HG03039 (cell line): ENCODE measurements around the gene ELMO2.

Source experiments
- ATAC-seq: cut with Tn5 transposase; IDR thresholded peaks from one replicate; pipeline ENCODE4 v1.9.1; 2021; ENCODE audit warnings: mild to moderate bottlenecking, moderate library complexity; ENCODE audit not compliant: unreplicated experiment

The ELMO2 gene

GRCh38 chr20:46406200-46406985 is at the start of gene ELMO2:
TSS of gene ELMO2 (minus strand) at chr20:46406615. CDS start at chr20:46394482, 12,133 bp downstream.
- ATAC-seq = peak; percentile 80

- ATAC-seq = no peak
Measured at GRCh38 chr20:46455729-46456128, 49.3 kb upstream of the ELMO2 start.

- no peak for ATAC-seq
Measured at GRCh38 chr20:46446851-46447250, 40.4 kb upstream of the ELMO2 start.

- no peak for ATAC-seq
Measured at GRCh38 chr20:46439837-46440236, 33.4 kb upstream of the ELMO2 start.

GRCh38 chr20:46438156-46438750 is 31.8 kb upstream of the ELMO2 start:
- no peak for ATAC-seq

- no peak for ATAC-seq
Measured at GRCh38 chr20:46435146-46435545, 28.7 kb upstream of the ELMO2 start.

- no peak for ATAC-seq
Measured at GRCh38 chr20:46434597-46434996, 28.2 kb upstream of the ELMO2 start.

GRCh38 chr20:46433051-46433450 is 26.6 kb upstream of the ELMO2 start:
- no peak for ATAC-seq

GRCh38 chr20:46430921-46431712 is 24.7 kb upstream of the ELMO2 start:
- ATAC-seq = no peak

GRCh38 chr20:46427384-46427783 is 21.0 kb upstream of the ELMO2 start:
- ATAC-seq = no peak

- no peak for ATAC-seq
Measured at GRCh38 chr20:46423882-46424482, 17.6 kb upstream of the ELMO2 start.

GRCh38 chr20:46423342-46423741 is 16.9 kb upstream of the ELMO2 start:
- no peak for ATAC-seq

GRCh38 chr20:46420878-46421277 is 14.5 kb upstream of the ELMO2 start:
- no peak for ATAC-seq

GRCh38 chr20:46419882-46420281 is 13.5 kb upstream of the ELMO2 start:
- no peak for ATAC-seq

- no peak for ATAC-seq
Measured at GRCh38 chr20:46416839-46417238, 10.4 kb upstream of the ELMO2 start.

- no peak for ATAC-seq
Measured at GRCh38 chr20:46416421-46416820, 10.0 kb upstream of the ELMO2 start.

- no peak for ATAC-seq
Measured at GRCh38 chr20:46415773-46416172, 9.4 kb upstream of the ELMO2 start.

GRCh38 chr20:46414608-46415007 is 8.2 kb upstream of the ELMO2 start:
- ATAC-seq = no peak

GRCh38 chr20:46411637-46412036 is 5.2 kb upstream of the ELMO2 start:
- ATAC-seq = no peak

GRCh38 chr20:46408281-46408731 is 1.9 kb upstream of the ELMO2 start:
- ATAC-seq = no peak

GRCh38 chr20:46407671-46407996 is 1.2 kb upstream of the ELMO2 start:
- no peak for ATAC-seq
